HG02623 (cell line): ENCODE data around the gene GBP1.
"Not testable (repeated sequence)": the region's sequence is repeated elsewhere in the genome, so short reads cannot be mapped to it uniquely, and the experiment has no call there.

Experiments used
- ATAC-seq: cut with Tn5 transposase; IDR thresholded peaks from one replicate; pipeline ENCODE4 v1.9.1; 2021; ENCODE audit warnings: moderate library complexity; ENCODE audit not compliant: unreplicated experiment

The GBP1 gene

GRCh38 chr1:89022167-89022959, 42.6 kb downstream of the GBP1 start, which contains the start of gene GBP3:
Gene GBP3, minus strand, starts transcription at chr1:89022866. Its CDS starts 2,145 bp downstream, at chr1:89020721.
- ATAC-seq = peak; percentile 69

- ATAC-seq = not testable (repeated sequence)
Observed at GRCh38 chr1:89018318-89018717, 46.7 kb downstream of the GBP1 start.

- no peak for ATAC-seq
Observed at GRCh38 chr1:89008511-89008910, 56.5 kb downstream of the GBP1 start.

- no peak for ATAC-seq
Observed at GRCh38 chr1:89005286-89006151, 59.5 kb downstream of the GBP1 start.
